Measurements from ENCODE around the gene CERS1.

CERS1 gene

GRCh38 chr19:18908917-18909619 lies 13.1 kb upstream of the CERS1 start:
- DNase-seq (ENCODE audit: low read depth): no peak
- TF ChIP-seq CTCF (conservative IDR thresholded peaks at IDR 0.05; ENCODE audit: control insufficient read depth, insufficient read depth, low read depth, low read length): no peak
- no peak overlapping the region for H3K4me3 ChIP-seq (ENCODE audit: control insufficient read depth, low read depth, low read length)

- no peak for TF ChIP-seq CTCF (conservative IDR thresholded peaks at IDR 0.05; ENCODE audit: control insufficient read depth, insufficient read depth, low read depth, low read length)
- H3K4me3 ChIP-seq (ENCODE audit: control insufficient read depth, low read depth, low read length): no peak overlapping the region
- no peak for DNase-seq (ENCODE audit: low read depth)
Measured at GRCh38 chr19:18906605-18907519, 10.9 kb upstream of the CERS1 start.

GRCh38 chr19:18905513-18906236 lies 9.7 kb upstream of the CERS1 start:
- no peak overlapping the region for H3K4me3 ChIP-seq (ENCODE audit: control insufficient read depth, low read depth, low read length)
- TF ChIP-seq CTCF (conservative IDR thresholded peaks at IDR 0.05; ENCODE audit: control insufficient read depth, insufficient read depth, low read depth, low read length): no peak
- DNase-seq (ENCODE audit: low read depth): no peak

GRCh38 chr19:18905058-18905456 lies 9.1 kb upstream of the CERS1 start:
- no peak for TF ChIP-seq CTCF (conservative IDR thresholded peaks at IDR 0.05; ENCODE audit: control insufficient read depth, insufficient read depth, low read depth, low read length)

GRCh38 chr19:18904334-18905057 lies 8.5 kb upstream of the CERS1 start:
- TF ChIP-seq CTCF (conservative IDR thresholded peaks at IDR 0.05; ENCODE audit: control insufficient read depth, insufficient read depth, low read depth, low read length): no peak
- no peak for DNase-seq (ENCODE audit: low read depth)
- no peak overlapping the region for H3K4me3 ChIP-seq (ENCODE audit: control insufficient read depth, low read depth, low read length)

More at GRCh38 chr19:18905058-18905456, 9.1 kb upstream of the CERS1 start:
- no peak for DNase-seq (ENCODE audit: low read depth)
- H3K4me3 ChIP-seq (ENCODE audit: control insufficient read depth, low read depth, low read length): no peak overlapping the region

Measured in fibroblast of mammary gland (primary cell).